Activated CD8-positive, alpha-beta T cell treated with anti-CD3 and anti-CD28 coated beads for 36 hours (primary cell): Measurements from ENCODE around the gene KLHL1. TPM values are rescaled to one million over a fixed set of nuclear protein-coding genes. Genes with fewer than 3 reads are reported as not detected.

Experiments used
- ATAC-seq: fragments of 200-7000 bp; cut with Tn5 transposase; one replicate; pipeline ENCODE4 v1.10.0; 2021; ENCODE audit warnings: mild to moderate bottlenecking, moderate library complexity
- CTCF ChIA-PET: fragments of 350-600 bp; sonication (Branson Sonifier 250); formaldehyde crosslinking; loops from one replicate; lab custom pipeline; 2021; ENCODE audit warnings: antibody characterized with exemption; lab: Charles Lee
- POLR2A ChIA-PET: fragments of 350-600 bp; sonication (Branson Sonifier 250); formaldehyde crosslinking; loops from one replicate; lab custom pipeline; 2021; ENCODE audit warnings: antibody characterized with exemption; lab: Charles Lee
- DNase-seq: peaks from one replicate; pipeline ENCODE4 v3.0.0-alpha.2; 2020
- H3K27ac Mint-ChIP-seq: one replicate; pipeline ENCODE4 v1.8.0; 2021; ENCODE audit warnings: mild to moderate bottlenecking, mixed read lengths
- H3K27me3 Mint-ChIP-seq: one replicate; pipeline ENCODE4 v1.8.0; 2021; ENCODE audit warnings: mixed read lengths
- H3K36me3 Mint-ChIP-seq: one replicate; pipeline ENCODE4 v1.8.0; 2021; ENCODE audit warnings: low read depth, mixed read lengths
- H3K4me1 Mint-ChIP-seq: one replicate; pipeline ENCODE4 v1.8.0; 2021; ENCODE audit warnings: low read depth, mixed read lengths
- H3K4me3 Mint-ChIP-seq: one replicate; pipeline ENCODE4 v1.8.0; 2021; ENCODE audit warnings: mild to moderate bottlenecking, moderate library complexity, mixed read lengths
- H3K9me3 Mint-ChIP-seq: one replicate; pipeline ENCODE4 v1.8.0; 2021; ENCODE audit warnings: mixed read lengths
- intact Hi-C: fragments of 100-400 bp; cut with micrococcal nuclease; formaldehyde crosslinking; loops from one replicate; pipeline ENCODE4 v1.10.0; 2022
- total RNA-seq, 2 experiments: library from RNA; stranded (reverse); gene quantifications; one replicate each; pipeline ENCODE4 v1.2.3, GENCODE V29; 2021
- TF ChIP-seq, protein P1 (sequence below): fragments of 200-600 bp; IDR thresholded peaks from one replicate; pipeline ENCODE4 v1.8.0; 2022; ENCODE audit warnings: antibody characterized with exemption, mild to moderate bottlenecking

Gene KLHL1
- total RNA-seq, 2 experiments from 2014 or later: not detected

DNA sequence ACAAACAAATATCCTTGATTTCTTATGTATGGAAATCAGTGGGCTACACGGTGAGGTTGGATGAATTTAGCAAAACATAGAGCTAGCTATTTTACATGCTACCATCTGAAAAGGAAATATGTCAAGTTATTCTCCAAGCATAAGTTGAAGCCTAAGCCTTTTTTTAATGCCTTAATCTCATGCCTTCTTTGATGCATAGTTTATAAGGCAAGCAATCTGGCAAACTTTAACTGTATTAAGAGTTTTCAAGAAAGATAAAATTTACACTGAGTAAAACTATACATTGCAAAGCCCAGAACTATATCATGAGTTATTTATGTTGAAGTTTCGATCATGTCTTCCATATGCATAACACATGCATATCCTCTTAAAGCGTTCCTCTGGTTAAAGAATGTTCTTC lies 85.6 kb downstream of the KLHL1 start:
- Mint-ChIP-seq H3K27ac (no peak overlapping the region), H3K9me3 (peaks cover 4% of the 10 kb centered on the region), H3K27me3 (no peaks in the 10 kb centered on the region), H3K36me3 (no peaks in the 10 kb centered on the region), H3K4me1 (no peaks in the 10 kb centered on the region), H3K4me3 (no peak overlapping the region)
- intact Hi-C loops: no loop called here
- ChIA-PET CTCF (no interaction called here), POLR2A (no interaction called here)
- DNase-seq: no peak
- TF ChIP-seq, protein P1, sequence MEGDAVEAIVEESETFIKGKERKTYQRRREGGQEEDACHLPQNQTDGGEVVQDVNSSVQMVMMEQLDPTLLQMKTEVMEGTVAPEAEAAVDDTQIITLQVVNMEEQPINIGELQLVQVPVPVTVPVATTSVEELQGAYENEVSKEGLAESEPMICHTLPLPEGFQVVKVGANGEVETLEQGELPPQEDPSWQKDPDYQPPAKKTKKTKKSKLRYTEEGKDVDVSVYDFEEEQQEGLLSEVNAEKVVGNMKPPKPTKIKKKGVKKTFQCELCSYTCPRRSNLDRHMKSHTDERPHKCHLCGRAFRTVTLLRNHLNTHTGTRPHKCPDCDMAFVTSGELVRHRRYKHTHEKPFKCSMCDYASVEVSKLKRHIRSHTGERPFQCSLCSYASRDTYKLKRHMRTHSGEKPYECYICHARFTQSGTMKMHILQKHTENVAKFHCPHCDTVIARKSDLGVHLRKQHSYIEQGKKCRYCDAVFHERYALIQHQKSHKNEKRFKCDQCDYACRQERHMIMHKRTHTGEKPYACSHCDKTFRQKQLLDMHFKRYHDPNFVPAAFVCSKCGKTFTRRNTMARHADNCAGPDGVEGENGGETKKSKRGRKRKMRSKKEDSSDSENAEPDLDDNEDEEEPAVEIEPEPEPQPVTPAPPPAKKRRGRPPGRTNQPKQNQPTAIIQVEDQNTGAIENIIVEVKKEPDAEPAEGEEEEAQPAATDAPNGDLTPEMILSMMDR: no peak
- no peak for ATAC-seq

DNA sequence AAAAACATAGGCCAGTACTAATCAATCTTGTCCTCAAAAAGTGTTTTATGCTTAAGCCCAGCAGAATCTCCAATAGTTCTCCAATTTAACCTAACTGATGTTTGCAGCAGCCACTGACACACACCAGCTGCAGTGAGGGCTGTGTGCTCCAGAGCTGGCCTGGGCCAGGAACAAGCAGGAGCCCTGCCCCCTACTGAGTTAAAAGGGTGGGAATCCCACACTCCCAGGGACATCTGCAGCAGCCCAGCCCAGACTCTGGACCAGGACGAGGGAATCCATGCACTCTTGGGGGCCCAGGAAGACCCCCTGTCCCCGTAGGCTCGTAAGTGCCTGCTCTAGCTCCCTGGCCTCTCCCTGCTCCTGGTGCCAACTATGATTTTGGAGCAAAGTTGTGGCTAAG lies 92.1 kb downstream of the KLHL1 start:
- TF ChIP-seq, protein P1: no peak
- H3K27ac Mint-ChIP-seq: no peak overlapping the region
- CTCF ChIA-PET: no interaction called here

DNA sequence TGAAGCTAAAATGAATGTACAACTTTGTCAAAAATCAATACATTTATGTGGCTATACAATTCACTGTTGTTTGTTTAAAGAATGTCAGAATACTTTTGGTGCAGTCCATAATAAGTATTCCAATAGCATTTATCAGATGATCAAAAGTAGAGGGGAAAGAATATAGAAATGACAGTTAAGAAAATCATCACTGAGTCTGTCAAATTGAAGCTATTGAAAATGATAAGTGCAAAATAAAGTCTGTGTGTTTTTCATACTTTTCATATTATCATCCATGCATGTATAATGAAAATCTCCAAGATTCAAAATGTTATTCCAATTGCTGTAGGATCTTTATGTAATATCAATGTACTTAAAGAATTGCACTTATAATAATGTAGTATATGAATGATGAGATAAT lies 93.9 kb downstream of the KLHL1 start:
- Mint-ChIP-seq H3K27me3 (no peaks in the 10 kb centered on the region), H3K4me3 (no peak overlapping the region), H3K9me3 (peaks cover 16% of the 10 kb centered on the region), H3K4me1 (no peaks in the 10 kb centered on the region), H3K36me3 (no peaks in the 10 kb centered on the region), H3K27ac (no peak overlapping the region)
- no peak for ATAC-seq
- no peak for DNase-seq
- CTCF ChIA-PET: no interaction called here
- POLR2A ChIA-PET: no interaction called here
- TF ChIP-seq, protein P1: no peak
- intact Hi-C loops: no loop called here

More for the DNA sequence above, 92.1 kb downstream of the KLHL1 start:
- H3K4me3 Mint-ChIP-seq: no peak overlapping the region
- H3K4me1 Mint-ChIP-seq: no peaks in the 10 kb centered on the region
- intact Hi-C loops: no loop called here
- H3K27me3 Mint-ChIP-seq: no peaks in the 10 kb centered on the region
- ATAC-seq: no peak
- DNase-seq: no peak
- peaks cover 9% of the 10 kb centered on the region for H3K9me3 Mint-ChIP-seq
- POLR2A ChIA-PET: no interaction called here
- H3K36me3 Mint-ChIP-seq: no peaks in the 10 kb centered on the region

DNA sequence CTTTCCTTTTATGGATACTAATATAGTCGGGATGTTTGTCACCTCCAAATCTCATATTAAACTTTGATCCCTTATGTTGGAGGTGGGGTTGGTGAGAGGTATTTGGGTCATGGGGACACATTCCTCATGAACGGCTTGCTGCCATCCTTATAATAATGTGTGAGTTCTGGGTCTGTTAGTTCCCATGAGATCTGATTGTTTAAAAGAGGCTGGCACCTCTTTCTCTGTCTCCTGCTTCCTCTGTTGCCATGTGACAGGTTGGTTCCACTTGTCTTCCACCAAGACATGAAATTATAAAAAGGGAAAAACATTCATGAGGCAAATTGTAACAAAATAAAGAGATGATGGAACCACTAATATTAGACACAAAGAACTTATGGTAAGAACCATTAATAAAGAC lies 108.4 kb downstream of the KLHL1 start:
- POLR2A ChIA-PET: no interaction called here
- H3K27ac Mint-ChIP-seq: no peak overlapping the region
- no peaks in the 10 kb centered on the region for H3K4me1 Mint-ChIP-seq
- ATAC-seq (no peak), DNase-seq (no peak)
- no peaks in the 10 kb centered on the region for H3K36me3 Mint-ChIP-seq
- H3K4me3 Mint-ChIP-seq: no peak overlapping the region
- intact Hi-C loops: no loop called here
- no peaks in the 10 kb centered on the region for H3K27me3 Mint-ChIP-seq
- TF ChIP-seq, protein P1: no peak
- CTCF ChIA-PET: no interaction called here
- H3K9me3 Mint-ChIP-seq: peaks cover 1% of the 10 kb centered on the region

DNA sequence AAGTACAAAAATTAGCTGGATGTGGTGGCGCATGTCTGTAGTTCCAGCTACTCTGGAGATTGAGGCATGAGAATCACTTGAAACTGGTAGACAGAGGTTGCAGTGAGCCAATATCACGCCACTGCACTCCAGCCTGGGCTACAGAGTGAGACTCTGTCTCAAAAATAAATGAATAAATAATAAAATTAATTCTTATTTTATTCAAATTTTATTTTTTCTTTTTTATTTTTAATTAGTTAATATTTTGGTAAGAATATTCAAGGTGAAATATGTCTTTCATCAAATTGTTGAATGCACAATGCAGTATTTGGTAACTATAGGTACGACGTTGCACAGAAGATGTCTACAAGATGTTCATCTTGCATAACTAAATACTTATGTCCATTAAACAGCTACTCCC lies 111.2 kb downstream of the KLHL1 start:
- intact Hi-C loops: no loop called here
- no peak overlapping the region for H3K27ac Mint-ChIP-seq
- ChIA-PET CTCF (no interaction called here), POLR2A (no interaction called here)
- DNase-seq (no peak), ATAC-seq (no peak)
- TF ChIP-seq, protein P1: no peak
- no peaks in the 10 kb centered on the region for H3K4me1 Mint-ChIP-seq
- no peak overlapping the region for H3K4me3 Mint-ChIP-seq
- peaks cover 5% of the 10 kb centered on the region for H3K9me3 Mint-ChIP-seq
- no peaks in the 10 kb centered on the region for H3K36me3 Mint-ChIP-seq
- H3K27me3 Mint-ChIP-seq: no peaks in the 10 kb centered on the region
